Nephron progenitor cell (in vitro differentiated cells): ENCODE data around the gene C1orf21.

Experiments used
- DNase-seq: peaks from one replicate; pipeline ENCODE4 v3.0.0; 2021
- H3K27ac Mint-ChIP-seq: 2 replicates; pipeline ENCODE4 v1.8.0; 2021; ENCODE audit warnings: mild to moderate bottlenecking, moderate library complexity, mixed read lengths
- H3K27me3 Mint-ChIP-seq: 2 replicates; pipeline ENCODE4 v1.8.0; 2021; ENCODE audit warnings: mild to moderate bottlenecking, low read depth, mixed read lengths; ENCODE audit not compliant: poor library complexity
- H3K36me3 Mint-ChIP-seq: 2 replicates; pipeline ENCODE4 v1.8.0; 2021; ENCODE audit warnings: low read depth, mixed read lengths
- H3K4me1 Mint-ChIP-seq: 2 replicates; pipeline ENCODE4 v1.8.0; 2021; ENCODE audit warnings: mixed read lengths
- H3K4me3 Mint-ChIP-seq: 2 replicates; pipeline ENCODE4 v1.8.0; 2021; ENCODE audit warnings: mild to moderate bottlenecking, moderate library complexity, mixed read lengths
- H3K9me3 Mint-ChIP-seq: 2 replicates; pipeline ENCODE4 v1.8.0; 2021; ENCODE audit warnings: mild to moderate bottlenecking, moderate library complexity, mixed read lengths
- CTCF ChIP-seq: fragments of 200-600 bp; sonication (generic); IDR thresholded peaks from 2 replicates; pipeline ENCODE4 v1.5.0; 2021; ENCODE audit warnings: antibody characterized with exemption

C1orf21 gene

GRCh38 chr1:184595596-184595995, 208.8 kb downstream of the C1orf21 start:
- peaks cover 12% of the 10 kb centered on the region for H3K4me1 Mint-ChIP-seq
- H3K27ac Mint-ChIP-seq, result no peak overlapping the region
- H3K36me3 Mint-ChIP-seq, result peaks cover 6% of the 10 kb centered on the region
- H3K4me3 Mint-ChIP-seq, result no peak overlapping the region
- TF ChIP-seq CTCF, result no peak
- no peaks in the 10 kb centered on the region for H3K27me3 Mint-ChIP-seq
- no peaks in the 10 kb centered on the region for H3K9me3 Mint-ChIP-seq
- DNase-seq, result no peak

GRCh38 chr1:184596950-184597645, 210.3 kb downstream of the C1orf21 start:
- TF ChIP-seq CTCF, result peak; percentile 27
- Mint-ChIP-seq H3K4me1 (peaks cover 12% of the 10 kb centered on the region), H3K9me3 (no peaks in the 10 kb centered on the region), H3K36me3 (no peaks in the 10 kb centered on the region), H3K4me3 (no peak overlapping the region), H3K27ac (peak overlapping the region; percentile 18), H3K27me3 (no peaks in the 10 kb centered on the region)
- no peak for DNase-seq

- H3K9me3 Mint-ChIP-seq, result no peaks in the 10 kb centered on the region
- TF ChIP-seq CTCF, result no peak
- H3K36me3 Mint-ChIP-seq, result no peaks in the 10 kb centered on the region
- H3K4me3 Mint-ChIP-seq, result no peak overlapping the region
- H3K4me1 Mint-ChIP-seq, result peaks cover 12% of the 10 kb centered on the region
- H3K27me3 Mint-ChIP-seq, result no peaks in the 10 kb centered on the region
- no peak for DNase-seq
- peak overlapping the region; percentile 18 for H3K27ac Mint-ChIP-seq
These were observed 211.0 kb downstream of the C1orf21 start for GRCh38 chr1:184597650-184598357.

DNA sequence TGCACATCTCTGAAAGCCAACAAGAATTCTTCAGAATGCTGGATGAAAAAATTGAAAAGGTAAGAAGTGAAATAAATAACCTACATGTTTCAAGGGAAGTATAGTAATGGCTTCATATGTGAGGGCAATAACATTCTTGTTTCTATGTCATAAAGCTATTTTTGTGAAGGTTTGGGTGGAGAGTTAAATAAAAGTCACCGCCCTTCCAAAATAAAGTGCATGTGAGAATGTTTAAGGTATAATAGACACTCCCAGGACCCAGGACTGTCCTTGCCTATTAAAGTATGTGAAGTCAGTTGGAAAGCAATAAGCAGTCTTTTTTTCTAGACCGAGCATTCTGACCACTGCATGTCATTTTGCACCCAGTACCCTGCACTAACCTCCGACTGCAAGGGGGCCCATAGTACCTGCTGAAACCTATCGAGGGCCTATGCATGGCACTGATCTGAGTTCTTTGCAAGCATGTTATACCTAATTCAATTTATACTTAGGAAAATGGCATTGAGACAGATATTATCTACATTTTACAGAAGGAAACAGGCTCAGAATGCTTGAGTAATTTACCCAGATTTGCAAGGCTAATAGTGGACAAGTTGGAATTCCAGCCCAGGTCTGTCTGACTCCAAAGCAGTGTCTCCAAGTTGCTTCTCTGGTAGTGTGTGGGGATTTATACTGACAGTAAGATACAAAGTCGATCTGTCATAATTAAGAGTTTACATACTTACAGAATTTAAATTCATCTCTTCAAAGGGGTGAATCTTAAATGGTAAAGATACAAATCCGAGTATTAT, 211.8 kb downstream of the C1orf21 start:
- TF ChIP-seq CTCF, result no peak
- Mint-ChIP-seq H3K27me3 (no peaks in the 10 kb centered on the region), H3K4me3 (no peak overlapping the region), H3K36me3 (no peaks in the 10 kb centered on the region), H3K9me3 (no peaks in the 10 kb centered on the region), H3K27ac (no peak overlapping the region), H3K4me1 (peaks cover 12% of the 10 kb centered on the region)
- no peak for DNase-seq

GRCh38 chr1:184604152-184604900, 217.5 kb downstream of the C1orf21 start:
- H3K4me3 Mint-ChIP-seq, result no peak overlapping the region
- H3K4me1 Mint-ChIP-seq, result peaks cover 6% of the 10 kb centered on the region
- H3K27me3 Mint-ChIP-seq, result no peaks in the 10 kb centered on the region
- no peaks in the 10 kb centered on the region for H3K36me3 Mint-ChIP-seq
- TF ChIP-seq CTCF, result no peak
- no peak overlapping the region for H3K27ac Mint-ChIP-seq
- DNase-seq, result no peak
- H3K9me3 Mint-ChIP-seq, result no peaks in the 10 kb centered on the region
